ENCODE results near the gene SPATA2. TPM values are rescaled to one million over a fixed set of nuclear protein-coding genes. Genes with fewer than 3 reads are reported as not detected.

SPATA2 gene
- polyA plus RNA-seq, 2 of the 4 experiments (the other 2 are of a cell fraction), result 4.7 to 5.1 TPM

- TF ChIP-seq PHF8 (IDR thresholded peaks at IDR 0.05; ENCODE audit: borderline replicate concordance, low read depth), result peak; percentile 77; the same call in 1 of the 2 replicates
- TF ChIP-seq SREBF2 (IDR thresholded peaks at IDR 0.05), result no peak
- no peak for TF ChIP-seq ZNF302 (CRISPR knock-in tag; IDR thresholded peaks at IDR 0.05)
- TF ChIP-seq MAX (IDR thresholded peaks at IDR 0.05), result no peak
- 0 out of 2 replicates have a peak, but pooled peaks have one; percentile 46 for TF ChIP-seq KDM5A (IDR thresholded peaks at IDR 0.05)
- no peak for TF ChIP-seq EHF (CRISPR knock-in tag; IDR thresholded peaks at IDR 0.05)
- TF ChIP-seq ATOH8 (CRISPR knock-in tag; IDR thresholded peaks at IDR 0.05; ENCODE audit: low read depth), result no peak
- TF ChIP-seq RARB (CRISPR knock-in tag; IDR thresholded peaks at IDR 0.05), result no peak
- no peak for TF ChIP-seq POLR2A (IDR thresholded peaks at IDR 0.05; ENCODE audit: low read length)
These were observed 280 bp downstream of the SPATA2 start (continued) for GRCh38 chr20:49915118-49915379.

GRCh38 chr20:49914310-49915117, 815 bp downstream of the SPATA2 start:
- ChIA-PET CTCF (interaction anchor here (0.6 to 6.3 kb wide), 10 partner anchors 10 to 580 kb away, joined by 3 to 44 read pairs (median 4); no protein-coding TSS in a partner anchor), POLR2A (no interaction called here)
- FAIRE-seq (no peak), ATAC-seq (no peak), DNase-seq (ENCODE audit: low read depth in 1 of 2, low spot score in 1 of 2) (no peak)
- 10% methylated on average over 13 of the region's 19 CpGs for WGBS (ENCODE audit: missing lambda C conversion rate)
- H3K4me3 ChIP-seq, result peak overlapping the region; percentile 93
- H3K4me2 ChIP-seq, result peak overlapping the region; percentile 96
- H3K4me1 ChIP-seq, result peaks cover 23% of the 10 kb centered on the region
- peak overlapping the region; percentile 99 for H3K27ac ChIP-seq
- H3K9me3 ChIP-seq, result no peaks in the 10 kb centered on the region
- TF ChIP-seq CEBPB (IDR thresholded peaks at IDR 0.05) (no peak), JUNB (IDR thresholded peaks at IDR 0.05) (no peak), HMGXB4 (CRISPR knock-in tag; IDR thresholded peaks at IDR 0.05; ENCODE audit: borderline replicate concordance) (no peak), RARB (CRISPR knock-in tag; IDR thresholded peaks at IDR 0.05) (no peak)

- 88% methylated on average over 16 of the region's 16 CpGs for WGBS (ENCODE audit: missing lambda C conversion rate)
- DNase-seq (ENCODE audit: low read depth in 1 of 2, low spot score in 1 of 2) (no peak), FAIRE-seq (no peak), ATAC-seq (no peak)
- no peak overlapping the region for H3K27ac ChIP-seq
- peak overlapping the region; percentile 96 for H3K4me2 ChIP-seq
- TF ChIP-seq EHF (CRISPR knock-in tag; IDR thresholded peaks at IDR 0.05) (no peak), REST (IDR thresholded peaks at IDR 0.05) (0 out of 2 replicates have a peak, but pooled peaks have one; percentile 17)
- no peak overlapping the region for H3K4me3 ChIP-seq
- H3K4me1 ChIP-seq, result peaks cover 23% of the 10 kb centered on the region
- ChIA-PET CTCF (interaction anchor here (0.6 to 6.3 kb wide), 13 partner anchors 9 to 518 kb away, joined by 3 to 44 read pairs (median 5); no protein-coding TSS in a partner anchor), POLR2A (no interaction called here)
- no peaks in the 10 kb centered on the region for H3K9me3 ChIP-seq
These were observed 1.8 kb downstream of the SPATA2 start for GRCh38 chr20:49913399-49914047.
